Astrocyte of the spinal cord (primary cell): Measurements from ENCODE around the gene WFIKKN1.

Source experiments
- DNase-seq: peaks from one replicate; pipeline ENCODE4 v3.0.0; 2011; ENCODE audit warnings: low read depth, low spot score
- H3K4me3 ChIP-seq: 2 replicates; pipeline ENCODE4 v1.5.1; 2011; ENCODE audit warnings: low read depth, mild to moderate bottlenecking, low read length, moderate library complexity
- CTCF ChIP-seq: IDR thresholded peaks from 2 replicates; pipeline ENCODE4 v1.5.1; 2012; ENCODE audit warnings: low read depth, mild to moderate bottlenecking, low read length, inconsistent platforms
- in situ Hi-C: cut with HindIII; loops from 2 replicates; pipeline ENCODE4 v1.10.0; 2017; ENCODE audit warnings: low sequenced_read_pairs

Gene WFIKKN1

GRCh38 chr16:628321-629061 is 2.3 kb upstream of the WFIKKN1 start:
- DNase-seq: no peak
- in situ Hi-C loops: no loop called here
- H3K4me3 ChIP-seq: no peak overlapping the region
- no peak for TF ChIP-seq CTCF

GRCh38 chr16:629185-629832 is 1.5 kb upstream of the WFIKKN1 start:
- no peak for TF ChIP-seq CTCF
- in situ Hi-C loops: no loop called here
- no peak for DNase-seq
- no peak overlapping the region for H3K4me3 ChIP-seq

GRCh38 chr16:629833-630248 is 944 bp upstream of the WFIKKN1 start:
- no peak for DNase-seq

GRCh38 chr16:630249-630814 is 453 bp upstream of the WFIKKN1 start:
- no peak overlapping the region for H3K4me3 ChIP-seq
- no peak for DNase-seq
- no peak for TF ChIP-seq CTCF
- in situ Hi-C loops: no loop called here

More at GRCh38 chr16:629833-630248, 944 bp upstream of the WFIKKN1 start:
- no peak for TF ChIP-seq CTCF
- no peak overlapping the region for H3K4me3 ChIP-seq
- in situ Hi-C loops: no loop called here

GRCh38 chr16:631808-632358 is 1.1 kb downstream of the WFIKKN1 start:
- no peak for DNase-seq
- H3K4me3 ChIP-seq: no peak overlapping the region
- no peak for TF ChIP-seq CTCF
- in situ Hi-C loops: no loop called here

- in situ Hi-C loops: no loop called here
- no peak overlapping the region for H3K4me3 ChIP-seq
- TF ChIP-seq CTCF: no peak
- no peak for DNase-seq
Measured at GRCh38 chr16:632486-633335, 1.9 kb downstream of the WFIKKN1 start.
